Memory B cell (primary cell): Measurements from ENCODE around the gene CBX8.

Source experiments
- ATAC-seq: fragments of 150-1000 bp; cut with Tn5 transposase; 2 replicates; pipeline ENCODE4 v1.10.0; 2021; ENCODE audit warnings: low read depth, mild to moderate bottlenecking, moderate library complexity
- DNase-seq, 2 donors: peaks; one replicate each; pipeline ENCODE4 v3.0.0; 2022; ENCODE audit warnings: low spot score in 2 of 2
- H3K27ac Mint-ChIP-seq: one replicate; pipeline ENCODE4 v1.8.0; 2022; ENCODE audit warnings: mild to moderate bottlenecking, moderate library complexity, mixed read lengths
- H3K27me3 Mint-ChIP-seq: one replicate; pipeline ENCODE4 v1.8.0; 2022; ENCODE audit warnings: mixed read lengths
- H3K36me3 Mint-ChIP-seq: one replicate; pipeline ENCODE4 v1.8.0; 2022; ENCODE audit warnings: mild to moderate bottlenecking, mixed read lengths
- H3K4me1 Mint-ChIP-seq: one replicate; pipeline ENCODE4 v1.8.0; 2022; ENCODE audit warnings: mixed read lengths
- H3K4me3 Mint-ChIP-seq: one replicate; pipeline ENCODE4 v1.8.0; 2022; ENCODE audit warnings: mild to moderate bottlenecking, moderate library complexity, mixed read lengths
- H3K9me3 Mint-ChIP-seq: one replicate; pipeline ENCODE4 v1.8.0; 2022; ENCODE audit warnings: mixed read lengths

Gene CBX8

GRCh38 chr17:79800325-79801155 is 3.7 kb upstream of the CBX8 start:
- Mint-ChIP-seq H3K4me1 (peaks cover 22% of the 10 kb centered on the region), H3K9me3 (peaks cover 5% of the 10 kb centered on the region)
- DNase-seq: no peak

GRCh38 chr17:79799538-79800324 is 2.9 kb upstream of the CBX8 start:
- peaks cover 5% of the 10 kb centered on the region for H3K9me3 Mint-ChIP-seq
- ATAC-seq (no peak), DNase-seq (no peak)
- peaks cover 21% of the 10 kb centered on the region for H3K27me3 Mint-ChIP-seq
- peak overlapping the region; percentile 33 for H3K4me3 Mint-ChIP-seq
- H3K4me1 Mint-ChIP-seq: peaks cover 21% of the 10 kb centered on the region
- peaks cover 9% of the 10 kb centered on the region for H3K36me3 Mint-ChIP-seq
- H3K27ac Mint-ChIP-seq: peak overlapping the region; percentile 89

More at GRCh38 chr17:79800325-79801155, 3.7 kb upstream of the CBX8 start:
- H3K4me3 Mint-ChIP-seq: peak overlapping the region; percentile 28
- no peak for ATAC-seq
- peak overlapping the region; percentile 89 for H3K27ac Mint-ChIP-seq
- peaks cover 8% of the 10 kb centered on the region for H3K36me3 Mint-ChIP-seq
- peaks cover 24% of the 10 kb centered on the region for H3K27me3 Mint-ChIP-seq

GRCh38 chr17:79799174-79799537 is 2.3 kb upstream of the CBX8 start:
- H3K27ac Mint-ChIP-seq: peak overlapping the region; percentile 89
- H3K4me3 Mint-ChIP-seq: no peak overlapping the region
- H3K9me3 Mint-ChIP-seq: peaks cover 2% of the 10 kb centered on the region
- H3K4me1 Mint-ChIP-seq: peaks cover 17% of the 10 kb centered on the region
- no peak for ATAC-seq
- DNase-seq: no peak
- peaks cover 5% of the 10 kb centered on the region for H3K36me3 Mint-ChIP-seq
- peaks cover 16% of the 10 kb centered on the region for H3K27me3 Mint-ChIP-seq

- H3K4me1 Mint-ChIP-seq: peaks cover 19% of the 10 kb centered on the region
- H3K9me3 Mint-ChIP-seq: peaks cover 2% of the 10 kb centered on the region
- H3K36me3 Mint-ChIP-seq: peaks cover 7% of the 10 kb centered on the region
- peaks cover 15% of the 10 kb centered on the region for H3K27me3 Mint-ChIP-seq
- DNase-seq (no peak), ATAC-seq (no peak)
- peak overlapping the region; percentile 58 for H3K4me3 Mint-ChIP-seq
- peak overlapping the region; percentile 35 for H3K27ac Mint-ChIP-seq
Observed at GRCh38 chr17:79798299-79799173, 1.7 kb upstream of the CBX8 start.

- H3K27me3 Mint-ChIP-seq: peaks cover 15% of the 10 kb centered on the region
- peaks cover 2% of the 10 kb centered on the region for H3K9me3 Mint-ChIP-seq
- peak overlapping the region; percentile 78 for H3K27ac Mint-ChIP-seq
- H3K4me1 Mint-ChIP-seq: peaks cover 19% of the 10 kb centered on the region
- peak overlapping the region; percentile 5 for H3K4me3 Mint-ChIP-seq
- no peak for DNase-seq
- peak; percentile 21 for ATAC-seq
- peaks cover 7% of the 10 kb centered on the region for H3K36me3 Mint-ChIP-seq
Observed at GRCh38 chr17:79797492-79798298, 818 bp upstream of the CBX8 start.

GRCh38 chr17:79796444-79796762 is 474 bp downstream of the CBX8 start:
- Mint-ChIP-seq H3K36me3 (peaks cover 7% of the 10 kb centered on the region), H3K4me3 (peak overlapping the region; percentile 84), H3K9me3 (peaks cover 2% of the 10 kb centered on the region), H3K27me3 (peaks cover 14% of the 10 kb centered on the region), H3K27ac (peak overlapping the region; percentile 78), H3K4me1 (peaks cover 19% of the 10 kb centered on the region)
- no peak for DNase-seq
- no peak for ATAC-seq

GRCh38 chr17:79795795-79796443 is 958 bp downstream of the CBX8 start:
- peaks cover 19% of the 10 kb centered on the region for H3K4me1 Mint-ChIP-seq
- no peak for ATAC-seq
- peaks cover 2% of the 10 kb centered on the region for H3K9me3 Mint-ChIP-seq
- DNase-seq: no peak
- H3K36me3 Mint-ChIP-seq: peaks cover 7% of the 10 kb centered on the region
- H3K4me3 Mint-ChIP-seq: peak overlapping the region; percentile 84
- H3K27me3 Mint-ChIP-seq: peaks cover 17% of the 10 kb centered on the region
- H3K27ac Mint-ChIP-seq: peak overlapping the region; percentile 78

GRCh38 chr17:79794659-79795511 is 2.0 kb downstream of the CBX8 start:
- Mint-ChIP-seq H3K9me3 (peaks cover 2% of the 10 kb centered on the region), H3K4me3 (no peak overlapping the region), H3K27ac (no peak overlapping the region), H3K4me1 (peaks cover 16% of the 10 kb centered on the region), H3K36me3 (peaks cover 7% of the 10 kb centered on the region), H3K27me3 (peaks cover 15% of the 10 kb centered on the region)
- DNase-seq: no peak
- no peak for ATAC-seq

GRCh38 chr17:79793924-79794304 is 3.0 kb downstream of the CBX8 start:
- peaks cover 9% of the 10 kb centered on the region for H3K27me3 Mint-ChIP-seq
- peaks cover 10% of the 10 kb centered on the region for H3K4me1 Mint-ChIP-seq

GRCh38 chr17:79792984-79793923 is 3.6 kb downstream of the CBX8 start:
- H3K27me3 Mint-ChIP-seq: peaks cover 13% of the 10 kb centered on the region
- no peak overlapping the region for H3K4me3 Mint-ChIP-seq
- H3K9me3 Mint-ChIP-seq: no peaks in the 10 kb centered on the region
- no peak overlapping the region for H3K27ac Mint-ChIP-seq
- no peak for DNase-seq
- ATAC-seq: no peak
- H3K4me1 Mint-ChIP-seq: peaks cover 8% of the 10 kb centered on the region
- H3K36me3 Mint-ChIP-seq: peaks cover 4% of the 10 kb centered on the region

More at GRCh38 chr17:79793924-79794304, 3.0 kb downstream of the CBX8 start:
- H3K9me3 Mint-ChIP-seq: no peaks in the 10 kb centered on the region
- ATAC-seq (no peak), DNase-seq (no peak)
- H3K27ac Mint-ChIP-seq: no peak overlapping the region
- no peak overlapping the region for H3K4me3 Mint-ChIP-seq
- peaks cover 4% of the 10 kb centered on the region for H3K36me3 Mint-ChIP-seq

GRCh38 chr17:79792341-79792871 is 4.5 kb downstream of the CBX8 start:
- DNase-seq (no peak), ATAC-seq (no peak)
- H3K4me3 Mint-ChIP-seq: no peak overlapping the region
- H3K36me3 Mint-ChIP-seq: peaks cover 4% of the 10 kb centered on the region
- no peaks in the 10 kb centered on the region for H3K9me3 Mint-ChIP-seq
- peaks cover 8% of the 10 kb centered on the region for H3K4me1 Mint-ChIP-seq
- H3K27me3 Mint-ChIP-seq: peaks cover 15% of the 10 kb centered on the region
- no peak overlapping the region for H3K27ac Mint-ChIP-seq
